ENCODE results near the gene RRP8. TPM values are rescaled to one million over a fixed set of nuclear protein-coding genes. Genes with fewer than 3 reads are reported as not detected.

The RRP8 gene
- total and polyA plus RNA-seq, 2 of the 8 experiments (the other 6 are each of a cell fraction or from before 2014, with no cell fraction given) = 4.2 to 14.9 TPM

DNA sequence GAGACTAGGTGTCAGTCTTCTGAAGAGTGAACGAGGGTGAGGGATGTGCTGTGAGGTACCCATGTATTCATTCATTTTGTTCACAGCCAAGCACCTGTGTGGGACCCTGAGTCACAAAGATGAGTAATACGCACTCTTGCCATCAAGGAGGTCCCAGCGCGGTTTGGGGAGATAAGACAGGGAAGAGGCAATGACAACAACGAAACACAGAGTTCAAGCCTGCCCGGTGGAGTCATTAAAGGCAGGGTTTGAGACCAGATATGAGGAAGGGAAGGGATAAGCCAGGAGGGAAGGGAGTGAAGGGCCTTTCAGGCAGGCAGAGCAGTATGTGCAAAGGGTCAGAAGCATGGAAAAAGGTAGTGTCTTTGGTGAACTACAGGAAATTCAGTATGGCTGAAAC is 47.6 kb upstream of the RRP8 start:
- Histone ChIP-seq H3K14ac (ENCODE audit: insufficient read length) (no peak overlapping the region), H3K9ac (replicated peaks in 1 of 4; ENCODE audit: extremely low read depth in 1 of 4, low read depth in 3 of 4, low read length in 3 of 4) (no peak overlapping the region), H2AFZ (ENCODE audit: low read length) (no peak overlapping the region), H2BK20ac (ENCODE audit: low read length) (no peak overlapping the region), H3K23me2 (ENCODE audit: low read depth, low read length) (peaks cover 4% of the 10 kb centered on the region), H2BK120ac (replicated peaks; ENCODE audit: low read depth, low read length) (no peak overlapping the region), H2BK12ac (ENCODE audit: low read depth, low read length) (no peak overlapping the region), H4K8ac (ENCODE audit: extremely low read depth, insufficient read depth, low read length) (no peak overlapping the region), H3K9me3 (ENCODE audit: insufficient read depth in 2 of 2, low read depth in 1 of 2, low read length in 1 of 2) (no peaks in the 10 kb centered on the region), H4K91ac (replicated peaks; ENCODE audit: insufficient read length, low read length) (no peak overlapping the region), H3K23ac (ENCODE audit: insufficient read length) (no peak overlapping the region), H4K5ac (ENCODE audit: insufficient read length, low read depth, low read length) (no peak overlapping the region), H3K56ac (replicated peaks; ENCODE audit: insufficient read length, low read depth, low read length) (no peak overlapping the region), H2BK5ac (ENCODE audit: low read depth, low read length) (no peak overlapping the region), H3K79me2 (ENCODE audit: control insufficient read depth in 1 of 2, insufficient read depth in 2 of 2, low read length in 2 of 2) (no peaks in the 10 kb centered on the region), H3K4me2 (ENCODE audit: insufficient read depth in 1 of 2, low read depth in 2 of 2, low read length in 2 of 2) (no peak overlapping the region), H2BK15ac (ENCODE audit: low read length) (no peak overlapping the region), H4K20me1 (replicated peaks in 1 of 2; ENCODE audit: control insufficient read depth in 1 of 2, insufficient read depth in 2 of 2, low read length in 2 of 2) (peaks cover 0 to 3% of the 10 kb centered on the region in 2 experiments), H2AK5ac (ENCODE audit: low read depth, low read length) (no peak overlapping the region), H3K79me1 (ENCODE audit: low read depth, low read length) (no peaks in the 10 kb centered on the region), H3K27me3 (replicated peaks in 1 of 4; ENCODE audit: control insufficient read depth in 3 of 4, extremely low read depth in 1 of 4, insufficient read depth in 3 of 4, low read length in 3 of 4) (peaks cover 0 to 19% (median 16%) of the 10 kb centered on the region in 4 experiments; a peak in 6 of 7 replicates), H3K4me1 (replicated peaks in 1 of 4; ENCODE audit: control insufficient read depth in 3 of 4, insufficient read depth in 4 of 4, low read length in 3 of 4) (peaks cover 3 to 14% (median 5%) of the 10 kb centered on the region in 4 experiments; a peak in 6 of 7 replicates), H3K4ac (replicated peaks; ENCODE audit: insufficient read length, low read depth, low read length) (no peak overlapping the region), H3K36me3 (ENCODE audit: control insufficient read depth in 2 of 4, insufficient read depth in 4 of 4, low read length in 3 of 4) (no peaks in the 10 kb centered on the region), H3K27ac (ENCODE audit: low read depth, low read length) (no peak overlapping the region), H3K4me3 (ENCODE audit: extremely low read depth in 1 of 4, insufficient read depth in 2 of 4, low read depth in 3 of 4, low read length in 4 of 4) (no peak overlapping the region), H3K18ac (ENCODE audit: extremely low read depth, low read length) (no peak overlapping the region)
- 89% methylated on average over 6 of the region's 6 CpGs; no CpG with 5 or more reads in 1 of the 2 experiments for WGBS, 2 experiments (ENCODE audit: extremely low coverage in 1 of 2, insufficient coverage in 1 of 2, insufficient read length in 1 of 2, insufficient replicate concordance in 2 of 2, low coverage in 1 of 2, low lambda C conversion rate in 2 of 2, missing lambda C conversion rate in 1 of 2)
- ChIA-PET POLR2A (ENCODE audit: partially characterized antibody) (interaction anchor here (1.2 kb wide), 1 partner anchor 8 kb away, joined by 3 read pairs; no protein-coding TSS in a partner anchor), CTCF (ENCODE audit: partially characterized antibody) (interaction anchor here (1.2 to 2.6 kb wide), 4 partner anchors 12 to 20 kb away, joined by 3 to 10 read pairs (median 7); no protein-coding TSS in a partner anchor)
- FAIRE-seq = no peak
- DNase-seq (ENCODE audit: low read depth in 1 of 2, low spot score in 2 of 2) = no peak
- TF ChIP-seq CREB1 (IDR thresholded peaks at IDR 0.05) (no peak), GTF2F1 (IDR thresholded peaks at IDR 0.05; ENCODE audit: borderline replicate concordance, low read depth, low read length) (no peak), KDM5A (IDR thresholded peaks at IDR 0.05; ENCODE audit: low read length) (no peak), EGR1 (IDR thresholded peaks at IDR 0.05; ENCODE audit: borderline replicate concordance, low read depth, low read length) (no peak), TCF12 (IDR thresholded peaks at IDR 0.05; ENCODE audit: low read depth, low read length) (no peak), POU5F1 (IDR thresholded peaks at IDR 0.05; ENCODE audit: low read depth, low read length) (no peak), HDAC2 (IDR thresholded peaks at IDR 0.05; ENCODE audit: borderline replicate concordance in 1 of 2, low read depth in 2 of 2, low read length in 2 of 2) (no peak), YY1 (IDR thresholded peaks at IDR 0.05; ENCODE audit: low read depth, low read length) (no peak), SP2 (IDR thresholded peaks at IDR 0.05; ENCODE audit: low read length) (no peak), NRF1 (IDR thresholded peaks at IDR 0.05; ENCODE audit: low read depth, low read length) (no peak), PHF8 (conservative IDR thresholded peaks at IDR 0.05; ENCODE audit: low read depth, low read length) (no peak), CHD1 (IDR thresholded peaks at IDR 0.05; ENCODE audit: low read depth, low read length) (no peak), MAFK (IDR thresholded peaks at IDR 0.05; ENCODE audit: low read depth, low read length) (no peak), HDAC6 (IDR thresholded peaks at IDR 0.05; ENCODE audit: low read depth, low read length) (no peak), CBX8 (IDR thresholded peaks at IDR 0.05; ENCODE audit: borderline replicate concordance, low read depth, low read length) (no peak), BCL11A (IDR thresholded peaks at IDR 0.05; ENCODE audit: low read depth in 2 of 2, low read length in 2 of 2) (no peak)
